ENCODE data around the gene FEZ2. TPM values are rescaled to one million over a fixed set of nuclear protein-coding genes. Genes with fewer than 3 reads are reported as not detected.

The FEZ2 gene
- total RNA-seq, 3 donors from 2014 or later = 47.5 to 63.3 (median 57.5) TPM

DNA sequence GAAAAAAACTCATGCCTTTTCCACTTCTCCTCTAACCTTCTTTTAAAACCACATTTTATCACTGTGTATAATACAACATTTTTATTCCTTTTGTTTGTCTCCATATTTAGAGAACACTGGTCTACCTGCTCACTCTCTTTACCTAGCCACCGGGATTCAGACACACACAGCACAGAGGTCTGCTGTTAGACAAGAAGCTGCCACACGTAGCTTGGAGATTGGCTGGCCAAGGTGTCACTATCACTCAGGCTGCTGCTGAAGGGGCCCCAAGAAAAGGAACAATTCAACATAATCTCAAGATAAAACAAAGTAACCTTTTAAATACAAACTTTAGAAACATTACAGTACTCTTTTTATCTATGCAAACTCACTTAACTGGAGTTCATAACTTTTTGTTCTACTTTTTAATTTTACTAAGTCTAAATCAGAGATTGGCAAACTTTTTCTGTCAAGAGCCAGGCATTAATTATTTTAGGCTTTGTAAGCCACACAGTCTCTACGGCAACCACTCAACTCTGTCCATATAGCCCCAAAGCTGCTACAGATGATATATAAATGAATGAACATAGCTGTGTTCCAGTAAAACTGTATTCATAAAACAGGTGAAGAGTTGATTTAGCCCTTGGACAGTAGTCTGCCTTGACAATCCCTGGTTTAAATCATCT lies 25.8 kb downstream of the FEZ2 start:
- DNase-seq = no peak
- Histone ChIP-seq H3K36me3 (ENCODE audit: low read depth) (no peaks in the 10 kb centered on the region), H3K9me3 (no peaks in the 10 kb centered on the region), H3K4me3 (no peak overlapping the region), H3K4me1 (ENCODE audit: low read depth) (peaks cover 16% of the 10 kb centered on the region)
- intact Hi-C loops (cut with DNase I, micrococcal nuclease) = no loop called here
- ATAC-seq = no peak
- TF ChIP-seq, protein P1, sequence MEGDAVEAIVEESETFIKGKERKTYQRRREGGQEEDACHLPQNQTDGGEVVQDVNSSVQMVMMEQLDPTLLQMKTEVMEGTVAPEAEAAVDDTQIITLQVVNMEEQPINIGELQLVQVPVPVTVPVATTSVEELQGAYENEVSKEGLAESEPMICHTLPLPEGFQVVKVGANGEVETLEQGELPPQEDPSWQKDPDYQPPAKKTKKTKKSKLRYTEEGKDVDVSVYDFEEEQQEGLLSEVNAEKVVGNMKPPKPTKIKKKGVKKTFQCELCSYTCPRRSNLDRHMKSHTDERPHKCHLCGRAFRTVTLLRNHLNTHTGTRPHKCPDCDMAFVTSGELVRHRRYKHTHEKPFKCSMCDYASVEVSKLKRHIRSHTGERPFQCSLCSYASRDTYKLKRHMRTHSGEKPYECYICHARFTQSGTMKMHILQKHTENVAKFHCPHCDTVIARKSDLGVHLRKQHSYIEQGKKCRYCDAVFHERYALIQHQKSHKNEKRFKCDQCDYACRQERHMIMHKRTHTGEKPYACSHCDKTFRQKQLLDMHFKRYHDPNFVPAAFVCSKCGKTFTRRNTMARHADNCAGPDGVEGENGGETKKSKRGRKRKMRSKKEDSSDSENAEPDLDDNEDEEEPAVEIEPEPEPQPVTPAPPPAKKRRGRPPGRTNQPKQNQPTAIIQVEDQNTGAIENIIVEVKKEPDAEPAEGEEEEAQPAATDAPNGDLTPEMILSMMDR (IDR thresholded peaks at IDR 0.05) = no peak

DNA sequence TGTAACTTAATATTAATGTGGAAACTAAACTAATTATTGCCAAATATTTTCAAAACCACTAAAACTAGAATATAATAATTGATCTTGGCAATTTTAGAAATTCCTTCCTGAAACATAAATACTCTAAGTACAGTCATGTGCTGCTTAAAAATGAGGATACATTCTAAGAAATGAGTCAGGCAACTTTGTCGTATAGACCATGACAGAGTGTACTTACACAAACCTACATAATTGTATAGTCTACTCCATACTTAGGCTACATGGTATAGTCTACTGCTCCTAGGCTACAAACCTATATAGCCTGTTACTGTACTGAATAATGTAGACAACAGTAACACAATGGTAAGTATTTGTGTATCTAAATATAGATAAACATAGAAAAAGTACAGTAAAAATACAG lies 27.6 kb downstream of the FEZ2 start:
- H3K9me3 ChIP-seq = no peaks in the 10 kb centered on the region
- no peak for ATAC-seq
- intact Hi-C loops (cut with DNase I, micrococcal nuclease) = no loop called here

GRCh38 chr2:36569267-36569856 lies 28.6 kb downstream of the FEZ2 start:
- H3K4me1 ChIP-seq (ENCODE audit: low read depth) = peaks cover 18% of the 10 kb centered on the region
- ATAC-seq (no peak), DNase-seq (no peak)
- intact Hi-C loops (cut with DNase I, micrococcal nuclease) = no loop called here
- H3K4me3 ChIP-seq = no peak overlapping the region
- no peaks in the 10 kb centered on the region for H3K36me3 ChIP-seq (ENCODE audit: low read depth)
- no peaks in the 10 kb centered on the region for H3K9me3 ChIP-seq
- TF ChIP-seq, protein P1 (IDR thresholded peaks at IDR 0.05) = no peak

More for the DNA sequence above, 27.6 kb downstream of the FEZ2 start:
- TF ChIP-seq, protein P1 (IDR thresholded peaks at IDR 0.05) = no peak
- H3K36me3 ChIP-seq (ENCODE audit: low read depth) = no peaks in the 10 kb centered on the region
- peaks cover 18% of the 10 kb centered on the region for H3K4me1 ChIP-seq (ENCODE audit: low read depth)
- H3K4me3 ChIP-seq = no peak overlapping the region
- DNase-seq = no peak

GRCh38 chr2:36568516-36569246 lies 29.3 kb downstream of the FEZ2 start:
- ATAC-seq = no peak
- TF ChIP-seq, protein P1 (IDR thresholded peaks at IDR 0.05) = no peak

DNA sequence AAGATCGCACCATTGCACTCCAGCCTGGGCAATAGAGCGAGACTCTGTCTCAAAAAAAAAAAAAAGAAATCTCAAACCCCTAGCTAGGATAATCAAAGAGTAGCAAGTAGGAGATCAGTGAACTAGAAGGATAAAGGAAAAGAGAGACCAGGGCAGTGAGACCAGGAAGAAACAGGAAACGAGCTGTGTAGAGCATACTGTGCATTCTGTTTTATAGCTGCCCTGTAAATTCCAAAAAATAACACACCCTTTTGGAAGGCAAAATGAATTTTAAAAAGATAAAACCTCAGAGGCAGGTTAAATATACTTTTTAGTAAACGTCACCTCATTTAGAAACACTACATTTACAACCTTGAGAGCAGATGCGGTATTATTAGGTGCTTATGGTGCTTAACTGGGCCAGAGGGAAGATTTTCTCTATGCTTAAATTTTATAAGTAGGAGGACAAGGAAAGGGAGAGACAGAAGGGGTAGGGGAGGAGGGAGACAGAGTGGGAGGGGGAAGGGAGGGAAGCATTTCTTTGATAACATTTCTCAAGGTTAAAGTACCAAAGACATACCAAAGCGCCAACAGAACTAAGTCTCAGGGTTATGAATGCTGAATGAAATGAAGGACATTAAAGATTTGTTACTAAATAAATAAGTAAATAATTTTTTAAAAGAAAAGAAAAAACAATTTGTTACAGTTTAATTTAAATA lies 30.1 kb downstream of the FEZ2 start:
- TF ChIP-seq, protein P1 (IDR thresholded peaks at IDR 0.05) = no peak
- H3K4me3 ChIP-seq = no peak overlapping the region
- ATAC-seq (peak; percentile 89), DNase-seq (no peak)
- intact Hi-C loops (cut with DNase I, micrococcal nuclease) = no loop called here
- no peaks in the 10 kb centered on the region for H3K36me3 ChIP-seq (ENCODE audit: low read depth)
- H3K9me3 ChIP-seq = no peaks in the 10 kb centered on the region
- peaks cover 18% of the 10 kb centered on the region for H3K4me1 ChIP-seq (ENCODE audit: low read depth)

More at GRCh38 chr2:36568516-36569246, 29.3 kb downstream of the FEZ2 start:
- intact Hi-C loops (cut with DNase I, micrococcal nuclease) = no loop called here
- Histone ChIP-seq H3K4me1 (ENCODE audit: low read depth) (peaks cover 18% of the 10 kb centered on the region), H3K4me3 (no peak overlapping the region), H3K9me3 (no peaks in the 10 kb centered on the region), H3K36me3 (ENCODE audit: low read depth) (no peaks in the 10 kb centered on the region)
- no peak for DNase-seq

Data from mucosa of descending colon (tissue), 3 donors.